Keratinocyte (primary cell): ENCODE measurements around the gene KCNB1. TPM values are rescaled to one million over a fixed set of nuclear protein-coding genes. Genes with fewer than 3 reads are reported as not detected.

ENCODE experiments used
- DNase-seq: peaks from one replicate; pipeline ENCODE4 v3.0.0-alpha.2; 2011; ENCODE audit warnings: low read depth, missing footprints, low spot score
- FAIRE-seq: peaks from 2 replicates; lab custom pipeline; 2011; peaks lifted over from hg19 to GRCh38; lab: Jason Lieb, UNC
- H2AFZ ChIP-seq: 2 replicates; pipeline ENCODE4 v1.6.0; 2012; ENCODE audit warnings: low read length, control low read depth, inconsistent platforms; ENCODE audit not compliant: control insufficient read depth
- H3K27ac ChIP-seq: 2 replicates; pipeline ENCODE4 v1.5.1; 2011; ENCODE audit warnings: low read length; ENCODE audit not compliant: control insufficient read depth, insufficient read depth
- H3K27me3 ChIP-seq: 3 replicates; pipeline ENCODE4 v1.6.0; 2011; ENCODE audit warnings: low read length; ENCODE audit not compliant: control insufficient read depth, insufficient read depth; ENCODE audit errors: extremely low read depth
- H3K36me3 ChIP-seq, 2 experiments: 2 replicates in 1 of 2; 3 replicates in 1 of 2; pipeline ENCODE4 v1.5.1; 2011; ENCODE audit warnings: low read length in 2 of 2, mild to moderate bottlenecking in 1 of 2; ENCODE audit not compliant: control insufficient read depth in 2 of 2, insufficient read depth in 2 of 2; ENCODE audit errors: extremely low read depth in 1 of 2
- H3K4me1 ChIP-seq: 3 replicates; pipeline ENCODE4 v1.5.1; 2011; ENCODE audit warnings: low read length; ENCODE audit not compliant: control insufficient read depth, insufficient read depth; ENCODE audit errors: extremely low read depth
- H3K4me2 ChIP-seq: 3 replicates; pipeline ENCODE4 v1.6.0; 2011; ENCODE audit warnings: low read depth, low read length; ENCODE audit not compliant: control insufficient read depth, insufficient read depth; ENCODE audit errors: extremely low read depth
- H3K4me3 ChIP-seq, 3 experiments: fragments of 200-600 bp in 1 of 3; sonication (generic) in 1 of 3; 2 replicates in 2 of 3; 3 replicates in 1 of 3; pipeline ENCODE4 v1.5.1; 2011 to 2016; ENCODE audit warnings: low read length in 3 of 3, mild to moderate bottlenecking in 3 of 3, control low read depth in 2 of 3, inconsistent platforms in 1 of 3, low read depth in 1 of 3, mixed read lengths in 1 of 3, mixed run types in 1 of 3, moderate library complexity in 1 of 3; ENCODE audit not compliant: control insufficient read depth in 2 of 3, insufficient read depth in 2 of 3; ENCODE audit errors: extremely low read depth in 1 of 3
- H3K79me2 ChIP-seq: 2 replicates; pipeline ENCODE4 v1.6.0; 2012; ENCODE audit warnings: low read length; ENCODE audit not compliant: control insufficient read depth, insufficient read depth
- H3K9ac ChIP-seq: 3 replicates; pipeline ENCODE4 v1.6.0; 2011; ENCODE audit warnings: low read length; ENCODE audit not compliant: control insufficient read depth, insufficient read depth; ENCODE audit errors: extremely low read depth
- H3K9me1 ChIP-seq: 3 replicates; pipeline ENCODE4 v1.6.0; 2011; ENCODE audit warnings: low read length; ENCODE audit not compliant: control insufficient read depth, insufficient read depth; ENCODE audit errors: extremely low read depth
- H3K9me3 ChIP-seq: 2 replicates; pipeline ENCODE4 v1.5.1; 2012; ENCODE audit warnings: low read depth, low read length; ENCODE audit not compliant: control insufficient read depth
- H4K20me1 ChIP-seq: 3 replicates; pipeline ENCODE4 v1.6.0; 2011; ENCODE audit warnings: low read length; ENCODE audit not compliant: control insufficient read depth, insufficient read depth; ENCODE audit errors: extremely low read depth
- EZH2 ChIP-seq: IDR thresholded peaks from one replicate; pipeline ENCODE4 v1.6.1; 2012; ENCODE audit warnings: inconsistent platforms, mild to moderate bottlenecking, low read length, moderate library complexity
- dilution Hi-C: fragments of 300-500 bp; cut with MboI; formaldehyde crosslinking; loops from one replicate; pipeline ENCODE4 v1.7.0; 2020; ENCODE audit warnings: low sequenced_read_pairs; ENCODE audit not compliant: extremely low pct_ligation_motif_present
- polyA plus RNA-seq, 5 experiments: library from polyadenylated mRNA; depleted of rRNA in 3 of 5; stranded (reverse) in 3 of 5; stranded (forward) in 1 of 5; unstranded in 1 of 5; fragments of >200 nt; gene quantifications; 1 replicate in 1 of 5; 2 replicates in 3 of 5; 3 replicates in 1 of 5; pipeline versions ENCODE4 v1.2.1 to v1.2.3, GENCODE V29; 2011 to 2012; ENCODE audit warnings: missing spikeins in 2 of 5, low read depth in 1 of 5, low replicate concordance in 1 of 5
- TF ChIP-seq, protein P1 (sequence below), 3 experiments: IDR thresholded peaks in 1 of 3; conservative IDR thresholded peaks in 1 of 3; optimal IDR thresholded peaks in 1 of 3; 2 replicates in 2 of 3; 3 replicates in 1 of 3; pipeline versions ENCODE3 to v1.5.1; 2011; ENCODE audit warnings: low read length in 3 of 3, mild to moderate bottlenecking in 3 of 3, moderate library complexity in 2 of 3, control low read depth in 1 of 3, inconsistent platforms in 1 of 3; ENCODE audit not compliant: insufficient read depth in 2 of 3; ENCODE audit errors: extremely low read depth in 1 of 3

KCNB1 gene
- polyA plus RNA-seq, 1 donor (not counting 4 experiments of a cell fraction or from before 2014, with no cell fraction given): not detected

DNA sequence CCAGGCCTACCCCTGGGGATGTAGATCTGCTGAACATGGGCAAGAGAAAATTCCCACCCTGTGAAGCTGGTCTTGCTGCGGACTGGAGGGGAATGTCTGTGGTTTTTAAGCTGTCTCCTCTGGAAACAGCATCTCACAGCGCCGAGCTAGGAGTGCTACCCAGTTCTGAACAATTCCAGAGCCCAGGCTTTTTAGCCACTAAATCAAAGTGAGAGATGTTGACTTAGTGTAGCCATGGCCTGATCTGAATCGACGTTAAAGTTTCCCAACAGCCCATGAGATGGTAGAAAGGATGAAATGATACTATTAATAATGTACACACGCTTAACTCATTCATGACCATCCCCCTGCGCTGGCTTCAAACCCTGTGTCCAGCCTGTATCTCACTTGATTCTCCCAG is 63.7 kb downstream of the KCNB1 start:
- no peaks in the 10 kb centered on the region for H3K9me1 ChIP-seq
- no peak for DNase-seq
- no peaks in the 10 kb centered on the region for H3K36me3 ChIP-seq
- H3K27ac ChIP-seq: no peak overlapping the region
- peaks cover 15% of the 10 kb centered on the region for H3K27me3 ChIP-seq
- TF ChIP-seq, protein P1, sequence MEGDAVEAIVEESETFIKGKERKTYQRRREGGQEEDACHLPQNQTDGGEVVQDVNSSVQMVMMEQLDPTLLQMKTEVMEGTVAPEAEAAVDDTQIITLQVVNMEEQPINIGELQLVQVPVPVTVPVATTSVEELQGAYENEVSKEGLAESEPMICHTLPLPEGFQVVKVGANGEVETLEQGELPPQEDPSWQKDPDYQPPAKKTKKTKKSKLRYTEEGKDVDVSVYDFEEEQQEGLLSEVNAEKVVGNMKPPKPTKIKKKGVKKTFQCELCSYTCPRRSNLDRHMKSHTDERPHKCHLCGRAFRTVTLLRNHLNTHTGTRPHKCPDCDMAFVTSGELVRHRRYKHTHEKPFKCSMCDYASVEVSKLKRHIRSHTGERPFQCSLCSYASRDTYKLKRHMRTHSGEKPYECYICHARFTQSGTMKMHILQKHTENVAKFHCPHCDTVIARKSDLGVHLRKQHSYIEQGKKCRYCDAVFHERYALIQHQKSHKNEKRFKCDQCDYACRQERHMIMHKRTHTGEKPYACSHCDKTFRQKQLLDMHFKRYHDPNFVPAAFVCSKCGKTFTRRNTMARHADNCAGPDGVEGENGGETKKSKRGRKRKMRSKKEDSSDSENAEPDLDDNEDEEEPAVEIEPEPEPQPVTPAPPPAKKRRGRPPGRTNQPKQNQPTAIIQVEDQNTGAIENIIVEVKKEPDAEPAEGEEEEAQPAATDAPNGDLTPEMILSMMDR (optimal IDR thresholded peaks at IDR 0.05 in 1 of 3, IDR thresholded peaks at IDR 0.05 in 1 of 3, conservative IDR thresholded peaks at IDR 0.05 in 1 of 3; ENCODE audit: extremely low read depth in 1 of 3, insufficient read depth in 2 of 3, low read length in 3 of 3): no peak
- no peak for TF ChIP-seq EZH2
- no peak overlapping the region for H3K4me2 ChIP-seq
- no peak overlapping the region for H3K4me3 ChIP-seq
- no peaks in the 10 kb centered on the region for H3K4me1 ChIP-seq
- no peaks in the 10 kb centered on the region for H4K20me1 ChIP-seq
- H3K9ac ChIP-seq: no peak overlapping the region
- no peaks in the 10 kb centered on the region for H3K79me2 ChIP-seq
- dilution Hi-C loops: no loop called here
- no peak for FAIRE-seq
- no peak overlapping the region for H2AFZ ChIP-seq
- H3K9me3 ChIP-seq: no peaks in the 10 kb centered on the region

DNA sequence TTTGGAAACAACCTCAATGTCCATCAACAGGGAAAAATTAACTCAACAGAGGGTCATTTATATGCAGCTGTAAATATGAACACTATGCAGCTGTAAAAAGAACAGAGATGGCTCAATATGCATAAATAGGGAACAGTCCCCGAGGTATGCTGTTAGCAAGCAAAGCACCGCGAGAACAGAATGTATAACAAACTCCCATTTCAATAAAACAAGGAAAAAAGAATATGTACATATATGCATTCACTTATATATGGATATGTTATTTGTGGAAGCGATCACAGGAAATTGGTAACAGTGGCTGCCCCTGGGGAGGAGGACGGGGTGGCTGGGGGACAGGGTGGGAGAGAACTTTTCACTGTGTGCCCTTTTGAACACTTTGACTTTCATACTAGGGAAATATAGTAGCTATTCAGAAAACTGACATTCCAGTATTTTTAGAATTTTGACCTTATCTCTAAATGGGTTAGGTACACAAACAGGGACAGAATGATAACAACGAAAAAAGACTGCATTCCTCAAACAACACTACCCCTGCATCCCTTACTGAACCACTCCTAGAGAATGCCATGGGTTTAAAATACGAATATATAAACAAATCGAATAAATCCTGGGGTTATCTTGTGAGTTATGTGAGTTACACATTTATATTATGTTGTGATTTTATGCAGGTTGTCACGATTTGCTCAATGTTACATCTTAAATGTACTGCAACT is 64.5 kb downstream of the KCNB1 start:
- H3K9ac ChIP-seq: no peak overlapping the region
- no peaks in the 10 kb centered on the region for H3K79me2 ChIP-seq
- no peaks in the 10 kb centered on the region for H3K36me3 ChIP-seq
- H3K27ac ChIP-seq: no peak overlapping the region
- H3K27me3 ChIP-seq: peaks cover 21% of the 10 kb centered on the region
- H3K9me3 ChIP-seq: no peaks in the 10 kb centered on the region
- H3K9me1 ChIP-seq: no peaks in the 10 kb centered on the region
- no peak overlapping the region for H3K4me3 ChIP-seq
- no peaks in the 10 kb centered on the region for H3K4me1 ChIP-seq
- H3K4me2 ChIP-seq: no peak overlapping the region
- dilution Hi-C loops: no loop called here
- FAIRE-seq (no peak), DNase-seq (no peak)
- no peak for TF ChIP-seq EZH2
- TF ChIP-seq, protein P1 (optimal IDR thresholded peaks at IDR 0.05 in 1 of 3, IDR thresholded peaks at IDR 0.05 in 1 of 3, conservative IDR thresholded peaks at IDR 0.05 in 1 of 3; ENCODE audit: extremely low read depth in 1 of 3, insufficient read depth in 2 of 3, low read length in 3 of 3): no peak
- no peaks in the 10 kb centered on the region for H4K20me1 ChIP-seq
- no peak overlapping the region for H2AFZ ChIP-seq
